HG02571 (cell line): ENCODE results near the gene VSIG2.

Experiments used
- ATAC-seq: cut with Tn5 transposase; IDR thresholded peaks from one replicate; pipeline ENCODE4 v1.9.1; 2021; ENCODE audit warnings: mild to moderate bottlenecking, moderate library complexity; ENCODE audit not compliant: unreplicated experiment

VSIG2 gene

DNA sequence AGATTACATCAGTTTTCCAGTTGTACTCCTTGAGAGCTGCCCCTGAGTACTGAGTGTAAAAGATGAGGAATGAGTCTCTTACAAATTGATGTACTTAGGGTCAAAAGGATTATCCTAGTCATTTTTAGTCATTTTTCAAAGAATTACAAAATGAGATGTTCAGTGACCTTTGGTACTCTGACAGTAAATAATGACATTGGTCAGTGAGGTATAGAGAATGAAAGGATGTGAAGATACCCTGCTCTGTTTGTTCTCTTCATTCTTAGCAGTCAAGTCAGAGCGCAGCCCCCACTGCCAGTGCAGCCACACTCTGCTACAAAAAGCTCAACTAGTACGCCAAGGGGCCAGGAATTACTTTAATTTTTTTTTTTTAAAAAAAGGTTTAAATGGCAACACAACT is 14.1 kb upstream of the VSIG2 start:
- no peak for ATAC-seq

- no peak for ATAC-seq
Observed at GRCh38 chr11:124763156-124763947, 11.3 kb upstream of the VSIG2 start.

- ATAC-seq = peak; percentile 10
Observed at GRCh38 chr11:124762624-124763155, 10.6 kb upstream of the VSIG2 start.

DNA sequence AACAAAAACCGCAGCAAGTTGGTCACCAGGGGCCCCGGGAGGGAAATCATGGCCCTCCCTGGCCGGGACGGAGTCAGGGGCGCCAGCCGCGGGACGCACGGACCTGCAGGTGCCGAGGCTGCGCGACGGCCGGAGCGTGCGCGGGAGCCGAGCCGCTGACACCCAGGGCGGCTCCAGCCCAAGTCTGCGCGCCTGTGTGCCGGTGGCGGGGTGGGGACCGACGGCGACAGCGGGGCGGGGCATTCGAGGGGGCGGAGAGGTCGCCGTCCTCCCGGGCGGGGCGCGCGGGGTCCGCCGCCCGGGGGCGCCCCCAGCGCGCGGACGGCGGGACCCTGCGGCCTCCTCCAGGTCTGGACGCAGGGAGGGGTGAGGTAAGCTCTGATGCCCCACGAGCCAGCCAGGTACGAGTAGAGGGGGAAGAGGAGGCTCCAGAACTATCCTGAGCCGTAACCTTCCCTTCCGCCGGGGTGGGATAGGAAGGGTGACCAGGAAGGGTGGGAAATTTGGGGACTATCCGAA is 10.1 kb upstream of the VSIG2 start, which contains the start of gene ESAM:
ESAM (minus strand) TSS at position 186 of the 519 bp plus-strand sequence; CDS start at position 50, 136 bp downstream.
- peak; percentile 48 for ATAC-seq

GRCh38 chr11:124761301-124762104 is 9.4 kb upstream of the VSIG2 start:
- no peak for ATAC-seq

GRCh38 chr11:124760806-124761205 is 8.8 kb upstream of the VSIG2 start:
- no peak for ATAC-seq

GRCh38 chr11:124760205-124760652 is 8.2 kb upstream of the VSIG2 start:
- ATAC-seq = no peak

DNA sequence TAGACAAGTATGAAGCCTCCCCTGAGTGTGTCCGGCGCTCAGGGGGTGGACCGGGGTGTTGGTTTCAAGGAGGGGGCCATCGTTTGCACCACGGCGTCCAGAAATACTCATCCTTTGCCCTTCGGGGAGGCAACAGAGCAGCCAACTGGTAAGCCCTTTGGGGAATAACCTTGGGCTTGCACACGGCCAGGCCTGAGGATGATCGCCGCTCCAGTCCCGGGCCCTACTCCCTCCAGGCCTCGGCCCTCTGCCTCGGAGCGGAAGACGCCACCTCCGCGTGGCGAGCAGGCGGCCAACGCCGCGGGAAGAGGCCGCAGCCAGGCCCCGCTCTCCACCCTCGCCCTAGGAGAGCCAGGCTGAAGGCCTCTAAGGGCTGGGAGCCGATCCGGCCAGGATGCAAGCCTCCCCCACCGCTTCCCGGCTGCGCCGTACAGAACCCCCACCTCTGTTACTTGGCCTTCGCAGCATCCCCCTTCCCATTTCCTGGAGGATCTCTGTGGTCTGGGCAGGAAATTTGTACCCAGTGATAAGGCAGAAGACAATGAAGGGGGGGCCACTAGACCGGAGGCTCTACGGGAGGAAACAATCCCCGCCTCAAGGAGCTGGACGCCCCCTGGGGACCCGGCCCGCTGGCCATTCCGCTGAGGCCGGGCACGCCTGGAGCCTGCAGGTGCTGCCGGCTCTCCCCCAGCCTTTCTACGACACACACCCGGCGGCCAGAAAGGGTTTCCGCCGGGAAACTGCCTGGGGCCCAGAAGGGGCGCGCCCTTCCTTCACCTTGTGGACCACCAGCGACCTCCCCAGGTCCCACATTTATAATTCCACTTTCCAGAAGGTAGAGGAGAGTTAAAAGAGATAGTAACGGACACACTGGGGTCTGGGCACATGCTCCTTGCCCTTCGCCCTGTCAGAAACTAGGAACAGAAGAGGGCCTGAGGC is 7.5 kb upstream of the VSIG2 start:
- no peak for ATAC-seq

- peak; percentile 47 for ATAC-seq
Observed at GRCh38 chr11:124758355-124759265, 6.6 kb upstream of the VSIG2 start.

DNA sequence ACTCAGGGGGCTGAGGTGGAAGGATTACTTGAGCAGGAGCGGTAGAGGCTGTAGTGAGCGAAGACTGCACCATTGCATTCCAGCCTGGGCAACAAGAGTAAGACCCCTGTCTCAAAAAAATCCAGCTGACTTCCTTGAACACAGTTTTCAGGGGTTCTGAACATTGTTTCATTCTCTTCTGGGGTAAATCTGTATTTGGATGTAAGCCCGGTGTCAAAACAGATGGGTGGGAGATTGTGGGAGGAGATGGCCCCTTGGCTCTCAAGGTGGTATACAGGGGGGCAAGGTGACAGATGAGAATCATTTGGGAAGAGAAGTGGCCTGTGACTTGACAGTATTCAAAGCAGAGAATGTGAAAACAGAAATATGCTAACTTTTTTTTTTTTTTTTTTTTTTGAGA is 5.3 kb upstream of the VSIG2 start:
- ATAC-seq = no peak

DNA sequence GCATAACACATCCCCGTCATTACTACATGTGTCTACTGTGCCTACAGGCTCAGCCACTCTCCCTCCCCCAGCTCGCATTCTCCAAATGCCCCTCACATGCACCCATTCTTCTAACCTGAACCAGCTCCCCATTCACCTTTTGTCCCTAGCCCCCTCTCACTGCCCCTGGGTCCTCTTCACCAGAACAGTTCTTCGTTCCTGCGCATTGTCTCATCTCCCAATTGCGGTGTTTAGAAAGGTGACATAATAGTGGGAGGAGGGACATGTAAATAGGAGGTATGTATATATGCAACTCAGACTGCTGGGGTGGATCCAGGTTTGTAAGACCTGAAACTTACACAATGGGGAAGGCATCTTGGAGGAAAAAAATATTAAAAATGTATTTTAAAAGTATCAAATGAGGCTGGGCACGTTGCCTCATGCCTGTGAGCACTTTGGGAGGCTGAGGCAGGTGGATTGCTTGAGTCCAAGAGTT is 4.7 kb upstream of the VSIG2 start:
- ATAC-seq = no peak

- ATAC-seq = no peak
Observed at GRCh38 chr11:124756033-124756752, 4.1 kb upstream of the VSIG2 start.

DNA sequence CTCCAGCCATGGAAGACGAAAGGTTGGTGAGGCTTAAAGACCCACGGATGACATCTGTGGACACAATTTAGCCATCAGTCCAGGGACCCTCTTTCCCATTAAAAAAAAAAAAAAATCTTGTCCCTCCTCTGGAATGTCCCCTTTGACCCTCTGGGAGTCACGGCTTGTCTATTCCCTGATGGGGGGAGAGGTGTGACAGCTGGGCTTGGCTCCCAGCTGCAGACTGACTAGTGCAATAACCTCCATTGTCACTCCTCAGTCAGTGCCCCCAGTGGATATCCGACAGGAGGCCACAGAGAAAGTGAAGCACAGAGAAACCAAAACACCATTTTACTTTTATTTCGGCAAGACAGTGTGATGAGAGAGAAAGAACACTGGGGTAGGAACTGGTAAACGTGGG is 2.7 kb upstream of the VSIG2 start:
- ATAC-seq = no peak

GRCh38 chr11:124754309-124754708 is 2.3 kb upstream of the VSIG2 start:
- ATAC-seq = no peak

DNA sequence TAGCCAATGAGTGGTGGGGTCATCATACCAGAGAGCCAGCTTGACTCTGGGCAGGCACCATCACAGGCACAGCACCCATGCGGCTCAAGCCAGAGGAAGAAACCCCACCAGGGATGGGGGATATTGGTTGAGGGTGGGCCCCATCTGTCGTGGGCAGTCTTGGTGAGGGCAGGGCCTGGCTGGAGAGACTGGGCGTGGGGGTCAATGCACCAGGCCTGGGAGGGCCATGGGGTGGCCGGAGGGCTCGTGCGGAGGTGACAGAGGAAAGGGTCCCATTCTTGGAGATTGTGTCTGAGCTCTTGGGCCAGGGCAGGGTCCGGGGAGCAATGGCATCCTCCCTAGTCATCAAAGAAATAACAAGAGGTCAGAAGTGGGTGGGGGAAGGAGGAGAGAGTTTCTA is 1.6 kb upstream of the VSIG2 start:
- no peak for ATAC-seq

- no peak for ATAC-seq
Observed at GRCh38 chr11:124753205-124753604, 1.1 kb upstream of the VSIG2 start.

GRCh38 chr11:124752471-124753102 is 532 bp upstream of the VSIG2 start:
- ATAC-seq = no peak

- no peak for ATAC-seq
Observed at GRCh38 chr11:124751391-124751740, 689 bp downstream of the VSIG2 start.
